BJ (cell line): Measurements from ENCODE around the gene PTPRU. TPM values are rescaled to one million over a fixed set of nuclear protein-coding genes. Genes with fewer than 3 reads are reported as not detected.
"Not testable (repeated sequence)": the region's sequence is repeated elsewhere in the genome, so short reads cannot be mapped to it uniquely, and the experiment has no call there.

Source experiments
- CTCF ChIA-PET: fragments of 350-600 bp; formaldehyde crosslinking; extraction: SDS; loops from one replicate; lab custom pipeline; 2021; ENCODE audit warnings: antibody characterized with exemption, inconsistent platforms; lab: Yijun Ruan, JAX
- POLR2A ChIA-PET: fragments of 300-600 bp; sonication (Branson Sonifier 250); formaldehyde crosslinking; extraction: SDS; loops from one replicate; lab custom pipeline; 2021; ENCODE audit warnings: antibody characterized with exemption; lab: Charles Lee
- DNase-seq: peaks from one replicate; pipeline ENCODE4 v3.0.0-alpha.2; 2011; ENCODE audit warnings: low read depth
- H3K27me3 ChIP-seq: 2 replicates; pipeline ENCODE4 v1.6.0; 2011; ENCODE audit warnings: low read length; ENCODE audit not compliant: control insufficient read depth, insufficient read depth
- H3K36me3 ChIP-seq: 2 replicates; pipeline ENCODE4 v1.5.1; 2011; ENCODE audit warnings: low read length; ENCODE audit not compliant: control insufficient read depth, insufficient read depth
- H3K4me3 ChIP-seq: 2 replicates; pipeline ENCODE4 v1.5.1; 2011; ENCODE audit warnings: low read depth, mild to moderate bottlenecking, control low read depth, low read length
- polyA plus RNA-seq: library from polyadenylated mRNA; depleted of rRNA; stranded (reverse); fragments of >200 nt; gene quantifications from 2 replicates; pipeline ENCODE4 v1.2.3, GENCODE V29; 2011
- TF ChIP-seq, protein P1 (sequence below): IDR thresholded peaks from 2 replicates; pipeline ENCODE4 v1.5.1; 2011; ENCODE audit warnings: low read depth, mild to moderate bottlenecking, control low read depth, inconsistent platforms, low read length, moderate library complexity; ENCODE audit not compliant: insufficient read depth

Gene PTPRU
- polyA plus RNA-seq, 1 experiment, result 19.8 TPM

DNA sequence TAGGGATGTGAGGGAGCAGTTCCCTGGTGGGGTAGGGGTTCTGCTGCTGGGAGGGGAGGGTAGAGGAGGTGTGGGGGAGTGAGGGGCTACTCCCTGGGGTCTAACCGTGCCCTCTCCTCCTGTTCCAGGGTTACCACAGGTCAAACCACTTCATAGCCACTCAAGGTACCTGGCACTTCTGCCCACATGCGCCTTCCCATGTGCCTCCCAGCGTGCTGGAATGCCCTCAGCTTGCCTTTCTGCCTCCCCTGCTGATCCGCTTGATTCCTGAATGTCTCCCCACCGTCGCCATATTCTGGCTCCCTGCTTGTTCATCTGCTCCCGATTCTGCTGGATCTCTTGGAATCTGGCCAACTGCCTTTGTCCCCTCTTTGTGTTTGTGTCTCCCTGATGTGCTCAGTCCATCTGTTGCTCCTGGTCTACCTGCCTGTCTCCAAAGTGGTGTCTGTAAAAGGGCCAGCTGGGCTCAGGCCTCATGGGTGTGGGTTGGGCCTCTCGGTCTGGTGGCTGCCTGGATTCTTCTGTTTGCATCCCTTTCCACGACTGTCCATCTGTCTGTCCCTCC is 74.4 kb downstream of the PTPRU start:
- Histone ChIP-seq H3K36me3 (peaks cover 3% of the 10 kb centered on the region), H3K4me3 (no peak overlapping the region), H3K27me3 (no peaks in the 10 kb centered on the region)
- TF ChIP-seq, protein P1, sequence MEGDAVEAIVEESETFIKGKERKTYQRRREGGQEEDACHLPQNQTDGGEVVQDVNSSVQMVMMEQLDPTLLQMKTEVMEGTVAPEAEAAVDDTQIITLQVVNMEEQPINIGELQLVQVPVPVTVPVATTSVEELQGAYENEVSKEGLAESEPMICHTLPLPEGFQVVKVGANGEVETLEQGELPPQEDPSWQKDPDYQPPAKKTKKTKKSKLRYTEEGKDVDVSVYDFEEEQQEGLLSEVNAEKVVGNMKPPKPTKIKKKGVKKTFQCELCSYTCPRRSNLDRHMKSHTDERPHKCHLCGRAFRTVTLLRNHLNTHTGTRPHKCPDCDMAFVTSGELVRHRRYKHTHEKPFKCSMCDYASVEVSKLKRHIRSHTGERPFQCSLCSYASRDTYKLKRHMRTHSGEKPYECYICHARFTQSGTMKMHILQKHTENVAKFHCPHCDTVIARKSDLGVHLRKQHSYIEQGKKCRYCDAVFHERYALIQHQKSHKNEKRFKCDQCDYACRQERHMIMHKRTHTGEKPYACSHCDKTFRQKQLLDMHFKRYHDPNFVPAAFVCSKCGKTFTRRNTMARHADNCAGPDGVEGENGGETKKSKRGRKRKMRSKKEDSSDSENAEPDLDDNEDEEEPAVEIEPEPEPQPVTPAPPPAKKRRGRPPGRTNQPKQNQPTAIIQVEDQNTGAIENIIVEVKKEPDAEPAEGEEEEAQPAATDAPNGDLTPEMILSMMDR, result no peak
- ChIA-PET CTCF (interaction anchor here (0.6 to 1.0 kb wide), 2 partner anchors 31 to 1070 kb away, joined by 3 read pairs; no protein-coding TSS in a partner anchor), POLR2A (no interaction called here)
- no peak for DNase-seq

DNA sequence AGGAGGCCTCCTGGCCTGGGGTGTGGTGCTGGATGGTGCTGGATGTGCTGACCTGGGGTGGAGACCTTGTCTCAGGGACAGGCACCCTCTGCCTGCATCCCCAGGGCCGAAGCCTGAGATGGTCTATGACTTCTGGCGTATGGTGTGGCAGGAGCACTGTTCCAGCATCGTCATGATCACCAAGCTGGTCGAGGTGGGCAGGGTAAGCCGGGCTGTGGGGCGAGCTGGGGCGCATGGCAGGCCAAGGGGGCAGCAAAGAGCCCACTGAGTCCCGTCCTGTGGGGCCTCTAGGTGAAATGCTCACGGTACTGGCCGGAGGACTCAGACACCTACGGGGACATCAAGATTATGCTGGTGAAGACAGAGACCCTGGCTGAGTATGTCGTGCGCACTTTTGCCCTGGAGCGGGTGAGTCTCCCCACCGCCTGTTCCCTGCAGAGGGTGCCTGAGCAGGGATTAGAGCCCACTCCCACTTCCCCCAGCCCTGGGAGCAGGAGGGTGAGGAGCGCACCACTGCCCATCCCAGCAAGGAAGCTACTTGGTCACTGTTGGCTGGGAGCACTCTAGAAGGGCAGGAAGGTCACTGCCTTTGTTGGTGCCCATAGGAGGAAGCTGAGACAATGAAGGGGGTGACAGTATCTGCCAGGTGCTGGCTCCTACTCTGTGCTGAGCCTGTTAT is 75.2 kb downstream of the PTPRU start:
- no peak for DNase-seq
- TF ChIP-seq, protein P1, result no peak
- Histone ChIP-seq H3K36me3 (peaks cover 3% of the 10 kb centered on the region), H3K4me3 (no peak overlapping the region), H3K27me3 (no peaks in the 10 kb centered on the region)
- POLR2A ChIA-PET, result no interaction called here
- CTCF ChIA-PET, result no interaction called here

DNA sequence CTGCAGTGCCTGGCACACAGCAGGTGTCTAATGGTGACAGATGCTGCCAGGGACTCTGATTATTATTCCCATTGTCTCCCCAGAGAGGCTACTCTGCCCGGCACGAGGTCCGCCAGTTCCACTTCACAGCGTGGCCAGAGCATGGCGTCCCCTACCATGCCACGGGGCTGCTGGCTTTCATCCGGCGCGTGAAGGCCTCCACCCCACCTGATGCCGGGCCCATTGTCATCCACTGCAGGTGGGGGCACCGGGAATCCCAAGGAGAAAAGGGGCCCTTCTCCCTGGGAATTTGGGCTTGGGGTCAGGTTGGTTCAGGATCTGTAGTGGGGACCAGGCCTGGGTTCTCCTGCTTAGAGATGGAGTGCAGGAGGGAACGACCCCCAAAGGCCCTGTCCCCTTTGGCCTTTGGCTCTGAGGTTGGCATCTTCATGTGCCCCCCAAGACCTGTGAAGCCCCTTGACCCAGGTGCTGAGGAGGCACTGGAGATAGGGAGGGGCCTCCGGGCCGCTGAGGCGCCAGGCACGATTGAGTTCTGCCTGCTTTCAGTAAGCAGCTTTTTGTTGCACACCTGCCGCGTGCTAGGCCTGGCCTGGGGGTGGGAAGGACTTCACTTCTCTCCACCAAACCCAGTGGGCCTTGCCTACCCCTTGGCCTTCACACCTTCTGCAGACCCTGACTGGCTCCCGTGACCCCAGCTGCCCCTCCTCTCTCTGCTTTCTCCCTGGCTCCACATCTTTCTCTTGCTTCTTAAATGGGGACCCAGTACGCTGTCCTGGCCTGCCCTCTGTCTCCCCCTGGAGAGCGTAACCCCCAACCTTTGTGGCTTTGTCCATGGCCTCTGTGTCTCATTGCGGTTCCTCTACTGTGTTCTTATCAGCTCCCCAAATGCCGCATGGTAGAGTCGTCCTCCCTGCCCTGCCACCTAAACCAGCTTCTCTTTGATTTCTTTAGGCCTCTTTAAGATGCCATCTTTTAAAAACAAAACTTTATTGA is 76.4 kb downstream of the PTPRU start:
- ChIA-PET CTCF (interaction anchor here (0.6 kb wide), 1 partner anchor 8 kb away, joined by 3 read pairs; no protein-coding TSS in a partner anchor), POLR2A (no interaction called here)
- no peak for DNase-seq
- peaks cover 7% of the 10 kb centered on the region for H3K36me3 ChIP-seq
- TF ChIP-seq, protein P1, result no peak
- H3K4me3 ChIP-seq, result no peak overlapping the region
- H3K27me3 ChIP-seq, result no peaks in the 10 kb centered on the region

DNA sequence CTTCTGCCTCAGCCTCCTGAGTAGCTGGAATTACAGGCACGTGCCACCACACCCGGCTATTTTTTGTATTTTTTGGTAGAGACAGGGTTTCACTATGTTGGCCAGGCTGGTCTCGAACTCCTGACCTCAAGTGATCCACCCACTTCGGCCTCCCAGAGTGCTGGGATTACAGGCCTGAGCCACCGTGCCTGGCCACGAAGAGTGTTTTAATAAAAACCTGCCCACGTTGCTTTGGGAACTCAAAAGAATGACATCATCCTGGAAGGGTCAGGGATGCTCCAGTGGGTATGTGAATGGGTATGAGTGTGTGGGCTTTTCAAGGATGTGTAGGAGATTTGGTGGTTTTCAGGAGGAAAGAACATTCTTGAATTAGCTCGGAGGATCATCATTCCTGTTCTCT is 78.4 kb downstream of the PTPRU start:
- POLR2A ChIA-PET, CTCF ChIA-PET, DNase-seq, H3K4me3 ChIP-seq, H3K27me3 ChIP-seq: not testable (repeated sequence)
- peaks cover 12% of the 10 kb centered on the region for H3K36me3 ChIP-seq

DNA sequence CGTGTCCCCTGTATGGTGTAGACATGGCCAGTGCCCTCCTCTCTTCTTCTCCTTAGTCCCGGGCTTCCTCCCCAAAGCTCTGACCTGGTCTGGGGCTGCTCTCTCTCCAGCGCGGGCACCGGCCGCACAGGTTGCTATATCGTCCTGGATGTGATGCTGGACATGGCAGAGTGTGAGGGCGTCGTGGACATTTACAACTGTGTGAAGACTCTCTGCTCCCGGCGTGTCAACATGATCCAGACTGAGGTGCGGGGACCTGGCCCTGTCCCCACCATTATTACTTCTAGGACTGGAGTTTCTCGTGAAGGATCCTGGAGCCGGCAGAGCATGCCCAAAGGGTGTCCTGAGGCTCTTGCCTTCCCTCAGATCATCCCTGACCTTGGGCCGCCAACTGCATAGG is 78.9 kb downstream of the PTPRU start:
- H3K36me3 ChIP-seq, result peaks cover 13% of the 10 kb centered on the region
- TF ChIP-seq, protein P1, result no peak
- H3K4me3 ChIP-seq, result no peak overlapping the region
- CTCF ChIA-PET, result no interaction called here
- no peak for DNase-seq
- no peaks in the 10 kb centered on the region for H3K27me3 ChIP-seq
- POLR2A ChIA-PET, result no interaction called here
